HG02763 (cell line): Measurements from ENCODE around the gene ANKRD33B.
"Not testable (repeated sequence)": the region's sequence is repeated elsewhere in the genome, so short reads cannot be mapped to it uniquely, and the experiment has no call there.

ENCODE experiments used
- ATAC-seq: cut with Tn5 transposase; IDR thresholded peaks from one replicate; pipeline ENCODE4 v1.9.1; 2021; ENCODE audit warnings: mild to moderate bottlenecking, moderate library complexity; ENCODE audit not compliant: unreplicated experiment

Gene ANKRD33B

DNA sequence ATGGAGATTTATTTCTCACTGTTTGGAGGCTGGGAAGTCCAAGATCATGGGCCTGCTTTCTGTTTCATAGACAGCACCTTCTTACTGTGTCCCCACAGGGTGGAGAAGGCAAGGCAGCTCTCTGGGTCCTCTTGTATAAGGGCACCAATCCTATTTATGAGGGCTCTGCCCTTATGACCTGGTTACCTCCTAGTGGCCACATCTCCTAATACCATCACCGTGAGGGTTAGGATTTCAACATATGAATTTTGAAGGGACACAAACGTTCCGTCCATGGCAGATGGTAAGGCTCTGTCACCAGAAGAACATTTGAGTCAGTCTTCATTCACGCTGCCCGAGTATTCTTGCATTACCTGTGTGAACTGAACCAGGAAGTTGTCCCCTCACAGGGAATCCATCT, 48.4 kb downstream of the ANKRD33B start:
- no peak for ATAC-seq

DNA sequence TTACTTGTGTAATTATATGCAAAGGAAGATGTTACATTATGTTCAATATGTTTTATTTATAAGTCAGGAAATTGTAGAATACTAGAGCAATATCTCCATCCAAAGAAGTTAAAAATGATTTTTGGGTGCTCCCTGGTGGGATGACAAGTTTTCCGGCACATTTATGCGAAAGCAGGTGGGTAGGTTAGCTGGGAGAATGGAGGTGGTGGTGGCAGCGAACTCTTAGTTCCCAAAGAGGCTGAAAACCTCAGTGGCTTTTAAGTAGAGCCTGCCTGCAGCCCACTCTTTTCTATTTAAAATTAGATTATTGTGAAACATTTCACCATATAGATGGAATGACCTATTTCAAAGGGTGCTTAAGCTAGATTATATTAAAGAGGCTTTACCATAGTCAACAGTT, 51.8 kb downstream of the ANKRD33B start:
- ATAC-seq: no peak

DNA sequence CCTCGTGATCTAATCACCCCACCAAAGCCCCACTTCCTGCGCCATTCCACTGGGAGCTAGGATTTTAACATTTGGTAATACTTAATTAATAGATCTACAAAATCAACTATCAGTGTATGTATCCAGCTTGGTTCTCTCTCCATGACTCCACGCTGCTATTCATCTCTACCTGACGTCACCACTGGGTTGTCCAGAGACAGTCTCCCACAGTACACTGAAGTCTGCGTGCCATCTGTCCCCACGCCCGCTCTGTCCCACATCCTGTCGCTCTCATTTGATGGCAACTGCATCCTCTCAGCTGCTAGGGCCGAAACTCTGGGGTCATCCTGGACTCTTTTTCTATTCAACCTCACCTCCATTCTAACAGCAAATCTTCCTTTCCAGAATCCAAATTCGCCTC, 53.2 kb downstream of the ANKRD33B start:
- no peak for ATAC-seq

DNA sequence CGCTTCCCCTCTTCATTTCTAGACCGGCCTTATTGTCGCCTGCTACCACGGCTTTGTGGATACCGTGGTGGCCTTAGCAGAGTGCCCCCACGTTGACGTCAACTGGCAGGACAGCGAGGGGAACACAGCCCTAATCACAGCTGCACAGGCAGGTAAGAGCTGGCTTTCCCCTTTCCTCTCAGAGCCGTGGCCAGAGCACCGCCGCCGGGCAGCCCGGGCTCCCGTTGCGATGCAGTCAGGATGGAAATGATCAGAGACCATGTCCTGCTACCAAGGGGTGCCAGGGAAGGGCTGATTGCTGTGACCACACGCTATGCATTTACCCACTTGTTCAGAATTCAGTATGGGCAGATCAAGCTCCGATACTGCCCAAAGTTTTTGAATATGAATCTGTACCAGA, 54.4 kb downstream of the ANKRD33B start:
- ATAC-seq: no peak

DNA sequence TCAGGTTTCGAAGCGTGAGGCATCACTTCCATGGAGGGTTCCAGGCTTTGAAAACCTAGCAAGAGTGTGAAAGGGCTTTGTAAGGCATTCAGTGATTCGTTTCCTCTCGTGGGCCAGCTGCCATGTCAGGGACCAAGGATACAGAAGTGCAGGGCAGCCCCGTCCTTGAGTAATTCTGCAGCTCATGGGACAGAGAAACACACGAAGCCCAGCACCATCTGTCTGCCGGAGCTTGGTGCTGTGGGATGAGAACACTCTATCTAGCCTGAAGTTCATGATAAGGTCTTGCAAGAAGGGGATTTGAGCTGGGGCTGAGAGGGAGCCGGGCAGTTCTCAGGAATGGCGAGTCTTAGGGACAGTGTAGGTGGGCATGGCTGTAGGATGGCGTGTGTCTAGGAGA, 55.8 kb downstream of the ANKRD33B start:
- ATAC-seq: no peak

DNA sequence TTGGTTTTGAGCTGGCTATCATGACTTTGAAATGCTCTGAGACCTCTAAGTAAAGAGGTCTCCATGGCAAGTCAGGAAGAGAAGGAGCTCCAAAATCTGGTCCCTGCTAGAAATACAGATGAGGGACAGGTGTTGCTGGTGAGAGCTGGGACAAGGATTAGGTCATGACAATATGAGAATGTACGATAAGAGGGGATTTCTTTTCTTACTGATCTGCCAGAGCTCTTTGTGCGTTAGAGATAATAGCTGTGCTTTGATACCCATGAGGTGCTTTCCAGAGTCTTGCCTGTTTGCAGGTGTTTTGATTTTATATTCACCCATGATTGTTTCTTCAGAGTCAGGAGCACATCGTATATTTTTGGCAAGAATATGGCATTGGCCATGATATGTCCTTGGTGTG, 56.5 kb downstream of the ANKRD33B start:
- ATAC-seq: no peak

DNA sequence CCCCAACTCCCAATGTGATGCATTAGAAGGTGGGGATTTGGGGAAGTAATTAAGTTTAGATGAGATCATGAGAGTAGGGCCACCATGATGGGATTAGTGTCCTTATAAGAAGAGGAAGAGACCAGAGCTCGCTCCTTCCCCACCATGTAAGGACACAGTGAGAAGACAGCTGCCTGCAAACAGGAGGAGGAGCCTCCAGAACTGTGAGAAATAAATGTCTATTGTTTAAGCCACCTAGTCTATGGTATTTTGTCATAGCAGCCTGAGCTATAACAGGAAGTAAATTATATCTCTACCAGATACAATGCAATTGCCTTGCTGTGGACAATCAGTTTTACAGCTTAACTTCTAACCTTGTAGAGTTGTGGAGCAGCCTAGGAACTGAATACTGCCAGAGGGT, 58.0 kb downstream of the ANKRD33B start:
- ATAC-seq: no peak

DNA sequence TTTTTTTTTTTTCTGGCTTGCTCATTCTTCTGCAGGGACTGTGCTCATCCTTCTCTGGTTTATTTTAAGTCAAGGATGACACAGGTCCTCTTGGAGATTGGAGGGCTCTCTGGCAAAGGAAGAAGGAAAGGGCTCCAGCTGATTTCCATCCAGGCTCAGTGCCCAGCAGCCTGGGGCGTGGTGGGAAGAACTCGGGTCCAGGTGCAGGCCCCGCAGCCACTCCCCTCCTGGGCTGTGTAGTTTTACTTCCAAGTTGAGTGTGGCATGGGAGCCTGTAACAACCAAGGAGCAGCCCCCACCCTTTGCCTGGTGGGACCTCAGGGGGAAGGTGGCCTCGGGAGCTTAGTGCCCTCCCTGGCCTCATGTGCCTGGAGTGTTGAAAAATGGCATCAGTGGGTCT, 58.9 kb downstream of the ANKRD33B start:
- ATAC-seq: no peak

DNA sequence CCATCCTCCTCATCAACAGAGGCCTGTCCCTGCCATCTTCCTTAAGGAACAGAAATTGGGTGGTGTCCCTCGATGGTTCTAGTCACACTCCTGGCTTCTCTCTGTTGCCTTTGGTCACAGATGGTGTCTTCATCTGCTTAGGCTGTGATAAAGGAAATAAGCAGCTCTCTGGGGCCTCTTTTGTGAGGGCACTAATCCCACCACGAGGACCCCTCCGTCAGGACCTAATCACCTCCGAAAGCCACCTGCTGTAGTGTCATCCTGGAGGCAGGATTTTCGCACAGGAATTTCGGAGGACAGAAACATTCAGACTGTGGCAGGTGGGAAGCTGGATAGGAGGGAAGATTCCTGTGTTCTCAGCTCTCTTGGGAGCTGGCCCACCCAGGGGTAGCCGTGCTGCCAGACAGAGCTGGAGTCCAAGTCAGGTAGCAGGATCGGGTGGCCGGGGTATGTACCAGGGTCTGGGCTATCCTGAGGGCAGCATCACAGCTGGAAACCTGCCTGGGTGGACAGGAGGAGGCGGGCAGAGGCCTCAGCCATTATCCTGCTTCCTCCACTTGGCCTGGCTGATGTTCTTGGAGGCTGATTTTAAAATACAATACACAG, 59.5 kb downstream of the ANKRD33B start:
- ATAC-seq: no peak

DNA sequence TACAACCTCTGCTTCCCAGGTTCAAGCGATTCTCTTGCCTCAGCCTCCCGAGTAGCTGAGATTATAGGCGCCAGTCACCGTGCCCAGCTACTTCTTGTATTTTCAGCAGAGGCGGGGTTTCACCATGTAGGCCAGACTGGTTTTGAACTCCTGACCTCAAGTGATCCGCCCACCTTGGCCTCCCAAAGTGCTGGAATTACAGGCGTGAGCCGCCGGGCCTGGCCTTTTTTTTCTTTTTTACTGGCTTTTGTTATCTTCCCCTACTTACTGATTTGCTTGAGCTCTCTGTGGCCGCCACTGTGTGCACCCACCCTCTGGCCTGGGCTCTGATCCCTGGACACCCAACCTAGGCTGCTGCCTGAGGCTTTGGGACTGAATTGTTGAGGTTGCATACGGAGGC, 60.3 kb downstream of the ANKRD33B start:
- ATAC-seq: no peak

DNA sequence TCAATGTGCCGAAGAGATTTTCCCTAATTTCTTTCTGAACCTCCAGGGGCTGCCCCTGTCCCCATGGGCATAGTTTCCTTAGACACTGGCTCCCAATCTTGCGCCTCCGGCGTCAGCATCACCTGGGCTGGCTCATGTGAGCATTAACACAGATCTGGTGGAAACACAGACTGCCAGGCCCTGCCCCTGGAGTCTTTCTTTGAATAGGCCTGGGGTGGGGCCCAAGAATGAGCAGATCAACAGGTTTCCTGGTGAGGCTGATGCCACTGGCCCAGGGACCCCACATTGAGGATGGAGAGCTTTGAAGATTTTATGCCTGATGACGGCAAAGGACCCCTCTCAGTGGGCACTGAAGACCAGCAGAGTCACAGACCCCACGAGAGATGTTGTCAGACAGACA, 60.8 kb downstream of the ANKRD33B start:
- ATAC-seq: no peak

DNA sequence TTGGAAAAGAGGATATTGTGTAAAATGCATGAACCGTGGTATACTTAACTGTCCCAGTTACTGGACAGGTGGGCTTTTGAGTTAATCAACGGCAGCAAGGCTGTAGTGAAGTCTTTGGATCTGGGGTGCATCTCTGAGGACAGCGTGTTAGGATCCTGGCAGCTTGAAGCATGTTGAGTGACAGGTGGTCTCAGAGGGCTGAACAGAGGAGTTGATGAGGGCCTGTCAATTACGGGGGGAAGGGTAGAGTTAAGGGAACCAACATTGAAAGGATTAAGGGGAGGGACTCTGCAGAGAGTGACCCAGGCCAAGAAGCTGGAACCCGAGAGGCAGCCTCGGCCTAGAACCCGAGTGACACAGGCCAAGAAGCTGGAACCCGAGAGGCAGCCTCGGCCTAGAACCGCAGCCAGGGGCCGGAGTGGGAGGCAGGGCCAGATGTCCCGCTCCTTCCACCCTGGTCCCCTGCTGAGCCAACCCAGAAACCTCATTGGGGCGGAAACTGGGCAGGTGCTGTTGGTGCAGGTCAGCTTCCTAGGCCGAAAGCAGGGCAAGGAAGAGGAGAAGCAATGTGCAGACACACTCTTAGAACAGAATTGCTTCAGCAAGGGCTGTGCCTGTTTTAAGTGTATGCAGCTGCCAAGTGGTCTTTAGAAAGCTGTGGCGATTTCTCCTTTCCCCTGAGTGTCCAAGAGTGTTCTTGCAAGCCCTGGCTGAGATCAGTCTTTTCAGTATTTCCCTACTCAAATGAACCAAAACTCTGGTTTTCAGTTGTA, 62.0 kb downstream of the ANKRD33B start:
- ATAC-seq: no peak

DNA sequence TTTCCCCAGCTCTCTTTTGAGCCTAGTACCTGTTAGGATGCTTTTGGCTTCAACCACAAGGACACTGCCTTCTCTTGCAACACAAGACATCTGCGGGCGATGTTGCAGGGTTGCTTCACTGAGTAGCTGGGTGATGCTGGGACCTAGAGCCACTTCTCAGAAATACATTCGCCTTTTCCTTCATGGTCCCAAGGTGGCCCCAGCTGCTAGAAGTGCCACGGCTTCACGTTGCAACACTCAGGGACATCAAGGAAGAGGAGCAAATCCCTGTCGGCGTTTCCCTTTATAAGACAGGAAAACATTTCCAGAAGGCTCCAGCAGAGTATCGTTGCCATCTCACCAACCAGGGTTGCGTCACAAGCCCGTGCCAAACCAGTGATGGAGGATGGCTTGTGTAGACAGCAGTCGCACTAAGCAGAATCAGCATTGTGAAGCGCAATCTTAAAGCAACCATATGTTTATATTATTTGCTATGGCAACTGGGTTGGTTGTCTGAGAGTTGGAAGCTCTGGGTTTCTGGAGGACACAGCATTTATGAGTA, 62.7 kb downstream of the ANKRD33B start:
- no peak for ATAC-seq

DNA sequence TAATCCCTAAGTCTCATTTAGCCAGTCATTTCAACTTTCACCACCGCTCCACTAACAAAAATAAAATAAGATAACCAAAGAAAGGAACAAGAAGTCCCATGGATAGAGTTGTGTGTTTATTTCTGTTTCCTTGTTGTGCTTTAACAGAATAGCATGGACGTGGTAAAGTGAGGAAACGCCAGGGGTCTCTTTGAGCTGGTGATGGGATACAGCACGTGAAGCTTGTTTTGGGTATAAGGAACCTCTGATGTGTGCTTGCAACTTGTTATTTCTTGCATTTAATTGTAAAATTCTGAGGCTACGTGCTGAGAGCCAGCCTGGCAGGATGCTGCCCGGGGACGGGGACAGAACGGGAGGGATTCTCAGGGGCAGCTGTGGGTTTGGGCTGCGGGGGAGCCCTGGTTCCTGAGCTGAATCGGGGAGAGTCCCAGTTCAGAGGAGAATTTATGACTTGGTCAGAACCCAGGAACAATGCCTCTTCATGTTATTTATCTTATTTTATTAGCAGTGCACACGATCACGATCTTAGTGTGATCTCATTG, 63.4 kb downstream of the ANKRD33B start:
- ATAC-seq: peak; percentile 4

DNA sequence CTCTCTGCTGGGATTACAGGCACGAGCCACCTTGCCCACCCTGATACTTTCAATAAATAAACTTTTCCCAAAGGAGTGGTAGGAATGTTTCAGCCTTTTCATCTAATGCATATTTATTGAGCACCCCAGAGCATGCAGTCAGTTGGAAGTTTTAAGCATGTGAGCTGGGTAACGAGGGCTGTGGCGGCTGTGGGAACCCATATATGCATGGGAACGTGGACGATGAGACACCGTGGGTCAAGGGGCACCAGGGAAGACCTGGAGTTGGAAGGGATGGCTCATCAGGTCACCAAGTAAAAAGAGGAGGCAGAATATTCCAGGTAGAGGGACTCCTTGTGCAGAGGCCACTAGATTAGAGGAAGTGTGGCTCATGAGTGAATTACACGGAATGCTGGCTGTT, 64.7 kb downstream of the ANKRD33B start:
- ATAC-seq: no peak

DNA sequence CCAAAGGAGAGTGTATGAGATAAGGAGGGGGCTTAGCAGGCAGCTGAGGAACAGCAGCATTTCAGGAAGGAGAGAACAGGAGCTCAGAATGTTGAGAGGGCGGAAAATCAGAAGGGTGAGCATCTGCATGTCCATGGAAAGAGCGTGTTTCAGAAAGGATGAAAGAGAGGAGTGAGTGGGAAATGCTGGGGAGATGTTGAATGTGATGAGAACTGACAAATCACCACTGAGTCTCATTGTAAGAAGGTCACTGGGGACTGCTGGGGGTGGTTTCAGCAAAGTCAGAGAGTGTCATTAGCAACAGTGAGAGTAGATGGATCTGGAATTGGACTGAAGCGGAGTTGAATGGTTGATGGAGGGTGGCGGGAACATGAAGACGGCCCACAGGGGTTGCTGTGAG, 65.8 kb downstream of the ANKRD33B start:
- ATAC-seq: no peak

DNA sequence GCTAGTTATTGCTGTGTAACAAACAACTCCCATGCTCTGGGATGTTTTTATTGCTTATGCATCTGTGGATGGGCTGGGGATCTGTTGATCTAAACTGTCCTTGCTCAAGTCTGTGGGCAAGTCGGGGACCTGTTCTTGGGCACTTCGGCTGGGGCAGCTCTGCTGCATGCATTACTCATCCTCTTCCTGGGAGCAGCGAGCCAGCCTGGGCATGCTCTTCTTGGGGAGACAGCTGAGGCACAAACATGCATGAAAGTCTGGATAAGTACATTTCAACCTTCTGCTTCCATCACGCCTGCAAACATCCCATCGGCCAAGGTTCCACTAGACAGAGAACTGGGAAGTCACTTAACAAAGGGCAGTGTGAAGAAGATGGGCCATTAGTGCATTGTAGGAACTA, 66.3 kb downstream of the ANKRD33B start:
- no peak for ATAC-seq

DNA sequence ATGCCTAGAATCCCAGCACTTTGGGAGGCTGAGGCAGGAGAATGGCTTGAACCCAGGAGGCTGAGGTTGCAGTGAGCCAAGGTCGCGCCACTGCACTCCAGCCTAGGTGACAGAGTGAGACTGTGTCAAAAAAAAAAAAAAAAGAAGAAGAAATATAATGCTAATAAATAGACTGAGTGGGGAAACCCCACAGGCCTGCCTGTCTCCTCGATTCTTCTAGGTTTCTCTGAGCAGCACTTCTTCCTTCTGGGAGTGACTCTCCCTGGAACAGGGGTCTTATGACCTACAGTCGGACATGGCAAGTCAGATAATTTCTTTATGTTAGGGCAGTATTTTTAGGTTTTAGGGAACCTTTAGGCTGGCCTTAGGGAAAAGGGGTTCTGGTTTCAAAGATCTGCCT, 66.9 kb downstream of the ANKRD33B start:
- not testable (repeated sequence) for ATAC-seq

DNA sequence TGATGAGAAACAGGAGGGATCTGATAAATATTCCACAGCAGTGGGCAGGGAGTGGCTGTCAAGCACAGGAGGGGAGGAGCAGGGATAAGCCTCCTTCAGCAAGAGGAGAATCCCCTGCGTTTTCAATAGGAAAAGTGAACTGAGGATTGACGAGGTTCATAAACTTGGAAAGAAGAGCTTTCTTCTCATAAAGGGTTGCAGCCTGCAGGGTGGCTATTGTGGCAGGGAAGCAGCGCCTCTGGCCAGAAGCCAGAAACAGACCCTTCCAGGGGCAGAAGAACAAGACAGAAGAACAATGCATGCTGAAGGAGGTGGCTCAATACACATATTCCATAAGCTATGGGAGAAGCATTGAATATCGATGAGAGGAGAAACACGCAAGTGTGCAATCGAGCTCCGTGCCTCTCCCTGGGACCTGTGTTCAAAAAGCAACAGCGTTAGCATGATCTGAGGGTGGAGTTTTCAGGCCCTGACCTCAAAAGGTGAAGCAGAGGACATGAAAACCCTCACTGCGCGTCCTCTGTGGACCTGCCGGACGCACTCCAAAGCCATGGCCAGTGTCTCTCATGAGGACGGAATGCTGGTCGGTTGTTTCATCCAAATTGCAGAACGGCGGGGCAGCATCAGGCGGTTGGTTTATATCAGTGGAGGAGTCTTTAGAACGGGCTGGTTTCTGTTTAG, 67.6 kb downstream of the ANKRD33B start:
- peak; percentile 3 for ATAC-seq

DNA sequence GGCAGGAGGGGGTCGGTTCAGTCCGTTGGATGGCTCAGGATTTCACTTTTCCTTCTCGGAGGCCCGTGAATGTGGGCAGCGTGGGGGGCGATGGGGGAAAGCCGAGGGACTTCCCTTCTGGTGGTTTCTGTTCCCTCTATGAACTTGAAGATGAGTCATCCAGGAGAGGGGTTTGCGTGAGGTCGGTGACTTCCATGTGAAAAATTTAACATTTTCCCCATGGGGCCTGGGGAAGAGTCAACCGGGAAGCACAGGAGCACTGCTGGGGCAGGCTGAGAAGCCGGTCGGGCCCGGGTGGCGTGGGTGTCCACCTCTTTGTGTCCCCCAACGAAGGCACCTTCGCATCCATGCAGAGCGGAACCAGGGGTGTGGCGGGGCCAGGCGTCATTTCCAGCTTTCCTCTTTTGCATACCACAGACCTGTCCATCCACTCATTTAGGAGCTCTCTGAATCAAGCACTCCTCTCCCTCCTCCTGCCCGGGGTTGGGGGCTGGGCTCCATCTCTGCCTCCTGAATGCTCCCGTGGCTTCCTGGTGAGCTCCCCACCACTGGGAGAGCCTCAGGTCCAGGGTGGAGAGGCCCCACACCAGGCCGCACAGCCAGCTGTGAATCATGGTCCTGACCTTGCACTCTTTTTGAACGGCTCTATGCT, 68.4 kb downstream of the ANKRD33B start:
- ATAC-seq: peak; percentile 47
